ENCODE data around the gene ZBTB7C. TPM values are rescaled to one million over a fixed set of nuclear protein-coding genes. Genes with fewer than 3 reads are reported as not detected.
A peak's percentile ranks its signal among the peaks of the same experiment; 100 is the strongest.

ZBTB7C gene
- total RNA-seq, 1 donor from 2014 or later = 2.7 TPM

GRCh38 chr18:48031641-48032040 is 377.5 kb downstream of the ZBTB7C start:
- DNase-seq = no peak
- Histone ChIP-seq H3K9me3 (replicated peaks) (no peaks in the 10 kb centered on the region), H3K4me1 (peaks cover 24% of the 10 kb centered on the region), H3K27me3 (ENCODE audit: low read depth) (no peaks in the 10 kb centered on the region), H3K27ac (replicated peaks) (no peak overlapping the region), H3K4me3 (no peak overlapping the region), H3K36me3 (no peaks in the 10 kb centered on the region)
- intact Hi-C loops (cut with micrococcal nuclease) = loop anchor here (2.0 to 10.0 kb wide), 2 partner anchors 313 to 413 kb away; no protein-coding TSS in a partner anchor
- no peak for TF ChIP-seq CTCF (IDR thresholded peaks at IDR 0.05; ENCODE audit: borderline replicate concordance)

GRCh38 chr18:48030616-48031480 is 378.3 kb downstream of the ZBTB7C start:
- no peak for DNase-seq
- H3K4me1 ChIP-seq = peaks cover 24% of the 10 kb centered on the region
- no peaks in the 10 kb centered on the region for H3K36me3 ChIP-seq
- TF ChIP-seq CTCF (IDR thresholded peaks at IDR 0.05; ENCODE audit: borderline replicate concordance) = peak; percentile 82
- no peaks in the 10 kb centered on the region for H3K27me3 ChIP-seq (ENCODE audit: low read depth)
- intact Hi-C loops (cut with micrococcal nuclease) = loop anchor here (2.0 to 10.0 kb wide), 2 partner anchors 314 to 414 kb away; no protein-coding TSS in a partner anchor
- no peaks in the 10 kb centered on the region for H3K9me3 ChIP-seq (replicated peaks)
- H3K27ac ChIP-seq (replicated peaks) = no peak overlapping the region
- no peak overlapping the region for H3K4me3 ChIP-seq

GRCh38 chr18:48029296-48029986 is 379.7 kb downstream of the ZBTB7C start:
- no peaks in the 10 kb centered on the region for H3K36me3 ChIP-seq
- no peak for TF ChIP-seq CTCF (IDR thresholded peaks at IDR 0.05; ENCODE audit: borderline replicate concordance)
- no peak for DNase-seq
- H3K9me3 ChIP-seq (replicated peaks) = no peaks in the 10 kb centered on the region
- H3K4me1 ChIP-seq = peaks cover 17% of the 10 kb centered on the region
- no peaks in the 10 kb centered on the region for H3K27me3 ChIP-seq (ENCODE audit: low read depth)
- intact Hi-C loops (cut with micrococcal nuclease) = no loop called here
- no peak overlapping the region for H3K27ac ChIP-seq (replicated peaks)
- no peak overlapping the region for H3K4me3 ChIP-seq

GRCh38 chr18:48028696-48029095 is 380.5 kb downstream of the ZBTB7C start:
- intact Hi-C loops (cut with micrococcal nuclease) = no loop called here
- Histone ChIP-seq H3K4me3 (no peak overlapping the region), H3K36me3 (no peaks in the 10 kb centered on the region), H3K27me3 (ENCODE audit: low read depth) (no peaks in the 10 kb centered on the region), H3K27ac (replicated peaks) (no peak overlapping the region), H3K4me1 (peaks cover 20% of the 10 kb centered on the region), H3K9me3 (replicated peaks) (no peaks in the 10 kb centered on the region)
- no peak for DNase-seq
- TF ChIP-seq CTCF (IDR thresholded peaks at IDR 0.05; ENCODE audit: borderline replicate concordance) = no peak

GRCh38 chr18:48028081-48028480 is 381.1 kb downstream of the ZBTB7C start:
- TF ChIP-seq CTCF (IDR thresholded peaks at IDR 0.05; ENCODE audit: borderline replicate concordance) = no peak
- intact Hi-C loops (cut with micrococcal nuclease) = no loop called here

More at GRCh38 chr18:48028081-48028480, 381.1 kb downstream of the ZBTB7C start:
- H3K4me3 ChIP-seq = no peak overlapping the region
- H3K9me3 ChIP-seq (replicated peaks) = no peaks in the 10 kb centered on the region
- no peaks in the 10 kb centered on the region for H3K27me3 ChIP-seq (ENCODE audit: low read depth)
- no peaks in the 10 kb centered on the region for H3K36me3 ChIP-seq
- no peak overlapping the region for H3K27ac ChIP-seq (replicated peaks)
- no peak for DNase-seq
- H3K4me1 ChIP-seq = peaks cover 26% of the 10 kb centered on the region

Data from left ventricle myocardium inferior (tissue), 1 donor.